HG03060 (cell line): Measurements from ENCODE around the gene ITGAV.

ENCODE experiments used
- ATAC-seq: cut with Tn5 transposase; IDR thresholded peaks from one replicate; pipeline ENCODE4 v1.9.1; 2021; ENCODE audit warnings: low read depth, moderate number of reproducible peaks; ENCODE audit not compliant: unreplicated experiment

ITGAV gene

GRCh38 chr2:186709529-186710450 lies 119.9 kb downstream of the ITGAV start:
- no peak for ATAC-seq

- no peak for ATAC-seq
Measured at GRCh38 chr2:186713691-186714090, 123.8 kb downstream of the ITGAV start.

- no peak for ATAC-seq
Measured at GRCh38 chr2:186714611-186715010, 124.8 kb downstream of the ITGAV start.

DNA sequence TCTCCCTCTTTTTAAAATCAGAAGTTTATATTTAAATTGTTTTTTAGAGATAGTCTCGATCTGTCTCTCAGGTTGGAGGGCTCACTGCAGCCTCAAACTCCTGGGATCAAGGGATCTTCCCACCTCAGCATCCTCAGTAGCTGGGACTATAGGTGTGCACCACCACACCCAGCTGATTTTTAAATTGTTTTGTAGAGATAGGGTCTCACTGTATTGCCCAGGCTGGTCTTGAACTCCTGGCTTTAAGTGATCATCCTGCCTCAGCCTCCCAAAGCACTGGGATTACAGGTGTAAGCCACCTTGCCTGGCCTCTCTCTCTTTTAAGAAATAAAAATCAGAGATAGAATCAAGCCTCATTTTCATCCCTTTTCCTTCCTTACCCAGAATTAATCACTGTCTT lies 126.1 kb downstream of the ITGAV start:
- ATAC-seq, result no peak

- no peak for ATAC-seq
Measured at GRCh38 chr2:186716899-186717298, 127.0 kb downstream of the ITGAV start.

DNA sequence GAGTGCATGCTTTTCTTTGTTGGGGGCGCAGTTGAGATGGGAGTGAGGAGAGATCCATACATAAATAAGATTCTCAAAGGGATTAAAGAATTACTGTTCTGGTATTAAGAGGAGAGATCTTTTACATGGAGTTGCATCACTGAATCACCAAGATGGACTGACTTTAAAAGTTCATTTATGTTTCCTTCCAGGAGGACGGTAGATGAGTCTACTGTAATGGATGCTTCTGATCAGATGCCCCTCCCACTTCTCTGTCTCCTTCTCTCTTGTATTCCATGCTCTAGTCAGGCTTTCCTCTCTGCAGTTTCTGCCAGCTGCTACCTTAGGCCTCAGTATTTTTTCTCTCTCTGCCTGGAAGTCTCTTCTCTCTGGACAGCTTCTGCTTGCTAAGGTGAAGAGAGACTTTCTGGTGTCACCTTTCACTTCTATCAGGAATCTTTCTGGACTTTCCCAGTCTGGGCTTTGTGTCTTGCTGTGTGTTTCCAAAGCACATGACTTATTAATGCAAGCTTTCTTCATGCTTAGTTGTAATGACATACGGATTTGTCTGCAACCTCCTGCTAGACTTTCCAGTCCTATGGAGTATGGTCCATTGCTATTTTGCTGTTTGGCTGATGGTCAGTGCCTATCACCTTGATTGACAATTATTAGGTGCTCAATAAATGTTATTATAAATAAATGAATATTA lies 127.6 kb downstream of the ITGAV start:
- no peak for ATAC-seq

- ATAC-seq, result no peak
Measured at GRCh38 chr2:186718122-186718521, 128.3 kb downstream of the ITGAV start.

DNA sequence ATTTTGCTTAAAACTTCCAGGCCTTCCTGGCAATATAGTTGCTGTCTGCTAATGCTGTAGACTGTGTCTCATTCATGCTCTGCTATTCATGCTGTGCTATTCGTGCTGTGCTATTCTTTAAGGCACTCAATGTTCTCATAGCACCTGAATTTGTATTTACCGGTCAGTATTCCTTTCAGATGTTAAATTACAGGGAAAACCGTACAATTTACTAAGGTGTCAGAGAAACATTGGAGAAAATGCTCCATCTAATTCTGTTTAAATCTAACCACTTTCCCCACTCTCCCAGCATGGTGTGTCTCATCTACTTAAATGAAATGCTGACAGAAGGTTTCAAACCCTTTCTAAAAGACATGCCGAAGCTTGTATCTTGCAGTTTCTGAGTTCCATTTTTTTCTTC lies 129.0 kb downstream of the ITGAV start:
- ATAC-seq, result no peak

DNA sequence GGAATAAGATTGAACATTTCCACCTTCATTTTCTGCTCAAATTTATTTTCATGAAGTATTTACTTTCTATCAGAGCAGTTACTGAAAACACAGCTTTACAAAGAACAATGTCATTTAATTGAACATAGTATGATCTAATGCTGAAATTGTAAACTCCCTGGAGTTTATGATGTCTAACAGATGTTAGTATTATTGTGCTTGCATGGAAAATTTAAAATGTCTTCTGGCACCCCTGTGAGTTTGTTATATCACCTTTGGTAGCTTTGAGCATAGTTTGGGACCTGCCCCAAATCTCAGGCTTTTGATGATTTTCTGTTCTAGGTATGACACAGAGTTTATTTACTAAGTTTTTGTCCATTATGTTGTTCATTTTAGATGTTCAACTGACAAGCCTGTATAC lies 132.1 kb downstream of the ITGAV start:
- ATAC-seq, result no peak

GRCh38 chr2:186724736-186725135 lies 134.9 kb downstream of the ITGAV start:
- ATAC-seq, result no peak

- ATAC-seq, result no peak
Measured at GRCh38 chr2:186725783-186726182, 135.9 kb downstream of the ITGAV start.

DNA sequence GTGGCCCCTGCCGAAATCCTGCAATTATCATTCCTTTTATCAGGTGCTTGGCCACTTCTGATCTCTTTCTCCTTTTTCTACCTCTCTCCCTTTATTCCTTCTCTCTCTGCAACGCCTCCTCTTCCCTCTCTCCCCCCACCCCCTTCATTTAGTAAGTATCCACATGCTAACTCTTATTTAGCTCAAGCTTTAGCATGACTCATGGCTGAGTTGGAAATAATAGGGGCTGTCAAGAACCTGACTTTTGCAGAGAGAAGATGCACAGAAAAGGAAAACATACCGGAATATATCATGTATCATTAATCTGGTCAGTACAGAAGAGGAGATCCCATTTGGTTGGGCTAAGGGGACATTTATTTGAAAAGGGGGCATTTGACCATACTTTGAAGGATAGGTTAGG lies 137.1 kb downstream of the ITGAV start:
- no peak for ATAC-seq

GRCh38 chr2:186728631-186729030 lies 138.8 kb downstream of the ITGAV start:
- ATAC-seq, result no peak
